Measurements from ENCODE around the gene MPST.

Gene MPST

GRCh38 chr22:37024339-37025157 lies 5.0 kb downstream of the MPST start:
- ChIA-PET CTCF (no interaction called here), POLR2A (ENCODE audit: low non-redundant PET) (no interaction called here)

GRCh38 chr22:37025500-37026070 lies 6.0 kb downstream of the MPST start:
- ChIA-PET CTCF (interaction anchor here (0.6 kb wide), 1 partner anchor 31 kb away, joined by 5 read pairs; no protein-coding TSS in a partner anchor), POLR2A (ENCODE audit: low non-redundant PET) (no interaction called here)
- TF ChIP-seq CTCF (conservative IDR thresholded peaks at IDR 0.05; ENCODE audit: low read depth) = no peak
- DNase-seq (ENCODE audit: low spot score) = no peak
- H3K27ac ChIP-seq = peak overlapping the region; percentile 35

More at GRCh38 chr22:37024339-37025157, 5.0 kb downstream of the MPST start:
- H3K27ac ChIP-seq = peak overlapping the region; percentile 35
- TF ChIP-seq CTCF (conservative IDR thresholded peaks at IDR 0.05; ENCODE audit: low read depth) = no peak
- no peak for DNase-seq (ENCODE audit: low spot score)

- no peak for DNase-seq (ENCODE audit: low spot score)
- CTCF ChIA-PET = no interaction called here
- POLR2A ChIA-PET (ENCODE audit: low non-redundant PET) = no interaction called here
- TF ChIP-seq CTCF (conservative IDR thresholded peaks at IDR 0.05; ENCODE audit: low read depth) = no peak
- peak overlapping the region; percentile 35 for H3K27ac ChIP-seq
These were observed 6.8 kb downstream of the MPST start for GRCh38 chr22:37026325-37026724.

- peak overlapping the region; percentile 30 for H3K27ac ChIP-seq
- ChIA-PET CTCF (no interaction called here), POLR2A (ENCODE audit: low non-redundant PET) (no interaction called here)
- DNase-seq (ENCODE audit: low spot score) = no peak
- no peak for TF ChIP-seq CTCF (conservative IDR thresholded peaks at IDR 0.05; ENCODE audit: low read depth)
These were observed 8.0 kb downstream of the MPST start for GRCh38 chr22:37027556-37027955.

- DNase-seq (ENCODE audit: low spot score) = no peak
- POLR2A ChIA-PET (ENCODE audit: low non-redundant PET) = no interaction called here
- CTCF ChIA-PET = interaction anchor here (0.6 to 1.2 kb wide), 2 partner anchors 9 to 10 kb away, joined by 3 read pairs; no protein-coding TSS in a partner anchor
- no peak for TF ChIP-seq CTCF (conservative IDR thresholded peaks at IDR 0.05; ENCODE audit: low read depth)
- H3K27ac ChIP-seq = peak overlapping the region; percentile 99
These were observed 9.4 kb downstream of the MPST start for GRCh38 chr22:37028692-37029674.
